ENCODE measurements around the gene ZNF789. TPM values are rescaled to one million over a fixed set of nuclear protein-coding genes. Genes with fewer than 3 reads are reported as not detected.

The ZNF789 gene
- total and polyA plus RNA-seq, 2 of the 13 experiments (the other 11 are each of a cell fraction or from before 2014, with no cell fraction given) = 19.8 to 25.1 TPM

DNA sequence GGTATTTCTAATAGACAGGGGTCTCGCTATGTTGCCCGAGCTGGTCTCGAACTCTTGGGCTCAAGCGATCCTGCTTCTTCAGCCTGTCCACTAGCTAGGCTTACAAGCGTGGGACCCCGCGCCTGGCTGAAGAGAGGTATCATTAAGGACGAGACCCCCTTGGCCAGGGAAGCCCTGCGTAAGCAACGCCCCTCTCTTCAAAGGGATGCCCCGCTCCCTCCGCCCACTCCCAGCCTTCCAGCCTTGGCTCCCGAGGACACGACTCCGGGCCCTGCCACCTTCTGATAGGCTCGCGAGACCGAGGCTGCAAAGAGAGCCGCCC lies 31.6 kb downstream of the ZNF789 start:
- no TSS peak for BruUV-seq (replicated peaks)
- H2AFZ ChIP-seq (ENCODE audit: low read length) = no peak overlapping the region
- H4K20me1 ChIP-seq (ENCODE audit: insufficient read depth, low read length) = peaks cover 7% of the 10 kb centered on the region; the same call in 1 of the 2 replicates
- H3K36me3 ChIP-seq (replicated peaks in 1 of 2; ENCODE audit: control insufficient read depth in 1 of 2, insufficient read depth in 2 of 2, low read length in 2 of 2) = 0 out of 5 replicates have a peak, but pooled peaks cover 0 to 1% of the 10 kb centered on the region in 2 experiments
- peak overlapping the region; percentile 76 for H3K27ac ChIP-seq (ENCODE audit: extremely low read length, insufficient read depth, low read length)
- intact Hi-C loops (cut with micrococcal nuclease; ENCODE audit: unreplicated experiment) (loop anchor here (5.0 kb wide), 1 partner anchor 53 kb away; the partner anchor contains the start of gene ZNF655), in situ Hi-C loops (cut with HindIII; ENCODE audit: extremely low pct_ligation_motif_present, low pct_unique_long_range_greater_than_20kb) (no loop called here)
- H3K79me2 ChIP-seq (ENCODE audit: insufficient read depth, low read length) = peaks cover 41% of the 10 kb centered on the region
- H3K27me3 ChIP-seq (ENCODE audit: control insufficient read depth in 1 of 2, insufficient read depth in 2 of 2, low read length in 2 of 2) = no peaks in the 10 kb centered on the region; a peak in 1 of 5 replicates
- no peaks in the 10 kb centered on the region for H3K9me3 ChIP-seq (ENCODE audit: low read length)
- no peak for FAIRE-seq
- H3K4me3 ChIP-seq (replicated peaks in 1 of 3; ENCODE audit: insufficient read depth in 1 of 3, low read depth in 2 of 3, low read length in 3 of 3) = peak overlapping the region; percentile 87 to 94 (median 88); a peak in 5 of 6 replicates
- H3K4me2 ChIP-seq (ENCODE audit: low read depth, low read length) = peak overlapping the region; percentile 73
- 26% methylated on average over 6 of the region's 19 CpGs for WGBS (ENCODE audit: low lambda C conversion rate)
- ATAC-seq = peak; percentile 88
- H3K9ac ChIP-seq (ENCODE audit: insufficient read depth, low read depth, low read length) = peak overlapping the region; percentile 80
- CTCF ChIA-PET (ENCODE audit: low intra/inter-chr PET ratio, low total read pairs) = no interaction called here
- POLR2A ChIA-PET = interaction anchor here (0.7 to 2.0 kb wide), 18 partner anchors 12 to 296 kb away, joined by 3 to 42 read pairs (median 6); partner anchors contain the start of genes ATP5MF, BUD31, FAM200A and KPNA7
- peak; percentile 95 for DNase-seq (ENCODE audit: low spot score)
- peaks cover 25% of the 10 kb centered on the region for H3K4me1 ChIP-seq (ENCODE audit: insufficient read depth, low read length)
- TF ChIP-seq HOXA5 (CRISPR knock-in tag; IDR thresholded peaks at IDR 0.05) = 0 out of 2 replicates have a peak, but pooled peaks have one; percentile 21
- TF ChIP-seq TBX3 (IDR thresholded peaks at IDR 0.05; ENCODE audit: borderline replicate concordance) = peak; percentile 73; the same call in 1 of the 2 replicates
- TF ChIP-seq MXI1 (IDR thresholded peaks at IDR 0.05; ENCODE audit: borderline replicate concordance, low read depth, low read length) = peak; percentile 47; the same call in 1 of the 3 replicates
- peak in 1 of 2 experiments; percentile 47; a peak in 1 of 4 replicates for TF ChIP-seq POLR2A (IDR thresholded peaks at IDR 0.05; ENCODE audit: insufficient read depth in 1 of 2, low read depth in 2 of 2, low read length in 2 of 2)
- TF ChIP-seq, protein P1, sequence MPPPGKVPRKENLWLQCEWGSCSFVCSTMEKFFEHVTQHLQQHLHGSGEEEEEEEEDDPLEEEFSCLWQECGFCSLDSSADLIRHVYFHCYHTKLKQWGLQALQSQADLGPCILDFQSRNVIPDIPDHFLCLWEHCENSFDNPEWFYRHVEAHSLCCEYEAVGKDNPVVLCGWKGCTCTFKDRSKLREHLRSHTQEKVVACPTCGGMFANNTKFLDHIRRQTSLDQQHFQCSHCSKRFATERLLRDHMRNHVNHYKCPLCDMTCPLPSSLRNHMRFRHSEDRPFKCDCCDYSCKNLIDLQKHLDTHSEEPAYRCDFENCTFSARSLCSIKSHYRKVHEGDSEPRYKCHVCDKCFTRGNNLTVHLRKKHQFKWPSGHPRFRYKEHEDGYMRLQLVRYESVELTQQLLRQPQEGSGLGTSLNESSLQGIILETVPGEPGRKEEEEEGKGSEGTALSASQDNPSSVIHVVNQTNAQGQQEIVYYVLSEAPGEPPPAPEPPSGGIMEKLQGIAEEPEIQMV (CRISPR knock-in tag; IDR thresholded peaks at IDR 0.05; ENCODE audit: low read depth) = 0 out of 2 replicates have a peak, but pooled peaks have one; percentile 39
- 0 out of 2 replicates have a peak, but pooled peaks have one; percentile 41 for TF ChIP-seq ZBTB7B (CRISPR knock-in tag; IDR thresholded peaks at IDR 0.05)
- TF ChIP-seq WIZ (CRISPR knock-in tag; IDR thresholded peaks at IDR 0.05) = 0 out of 2 replicates have a peak, but pooled peaks have one; percentile 2
- TF ChIP-seq MTA1 (CRISPR knock-in tag; IDR thresholded peaks at IDR 0.05; ENCODE audit: borderline replicate concordance) = 0 out of 2 replicates have a peak, but pooled peaks have one; percentile 18
- TF ChIP-seq MEIS1 (CRISPR knock-in tag; IDR thresholded peaks at IDR 0.05; ENCODE audit: borderline replicate concordance) = no peak
- TF ChIP-seq SOX6 (IDR thresholded peaks at IDR 0.05) = no peak
- TF ChIP-seq SOX6 (CRISPR knock-in tag; IDR thresholded peaks at IDR 0.05) = peak; percentile 32; the same call in 1 of the 2 replicates
- peak; percentile 50; the same call in 1 of the 2 replicates for TF ChIP-seq ZNF230 (CRISPR knock-in tag; IDR thresholded peaks at IDR 0.05)
- peak; percentile 50; the same call in 1 of the 2 replicates for TF ChIP-seq TCF7 (IDR thresholded peaks at IDR 0.05; ENCODE audit: low read depth)
- TF ChIP-seq SALL1 (CRISPR knock-in tag; IDR thresholded peaks at IDR 0.05) = peak; percentile 6; the same call in 1 of the 2 replicates
- TF ChIP-seq ZFP41 (CRISPR knock-in tag; IDR thresholded peaks at IDR 0.05; ENCODE audit: borderline replicate concordance) = no peak
- no peak for TF ChIP-seq ZSCAN9 (CRISPR knock-in tag; IDR thresholded peaks at IDR 0.05; ENCODE audit: borderline replicate concordance)
- peak; percentile 52 for TF ChIP-seq ZBTB38 (CRISPR knock-in tag; IDR thresholded peaks at IDR 0.05)
- peak; percentile 32; the same call in 1 of the 2 replicates for TF ChIP-seq SPEN (CRISPR knock-in tag; IDR thresholded peaks at IDR 0.05; ENCODE audit: low read depth)
- TF ChIP-seq ZNF788 (CRISPR knock-in tag; IDR thresholded peaks at IDR 0.05; ENCODE audit: borderline replicate concordance) = 0 out of 2 replicates have a peak, but pooled peaks have one; percentile 31
- no peak for TF ChIP-seq NR2F6 (IDR thresholded peaks at IDR 0.05)
- peak; percentile 7; the same call in 1 of the 2 replicates for TF ChIP-seq NR2F6 (CRISPR knock-in tag; IDR thresholded peaks at IDR 0.05)
- 0 out of 2 replicates have a peak, but pooled peaks have one; percentile 37 for TF ChIP-seq POLR2AphosphoS5 (IDR thresholded peaks at IDR 0.05; ENCODE audit: low read depth, low read length)
- TF ChIP-seq ZNF224 (CRISPR knock-in tag; IDR thresholded peaks at IDR 0.05) = no peak
- 0 out of 2 replicates have a peak, but pooled peaks have one; percentile 12 for TF ChIP-seq ZNF761 (CRISPR knock-in tag; conservative IDR thresholded peaks at IDR 0.05)
- TF ChIP-seq ZNF619 (CRISPR knock-in tag; IDR thresholded peaks at IDR 0.05) = peak; percentile 22; the same call in 1 of the 2 replicates
- 0 out of 2 replicates have a peak, but pooled peaks have one; percentile 28 for TF ChIP-seq HIVEP1 (CRISPR knock-in tag; IDR thresholded peaks at IDR 0.05)
- TF ChIP-seq DNMT3B (CRISPR knock-in tag; conservative IDR thresholded peaks at IDR 0.05) = no peak
- peak; percentile 83; the same call in 1 of the 2 replicates for TF ChIP-seq ZNF121 (CRISPR knock-in tag; IDR thresholded peaks at IDR 0.05)

All from HepG2 (cell line).